Activated gamma-delta T cell treated with Interleukin-2 at 50 U/mL for 16 hours (primary cell): Measurements from ENCODE around the gene LYPD6.
"Not testable (repeated sequence)": the region's sequence is repeated elsewhere in the genome, so short reads cannot be mapped to it uniquely, and the experiment has no call there.

Source experiments
- DNase-seq: peaks from one replicate; pipeline ENCODE4 v3.0.0-alpha.2; 2020

The LYPD6 gene

DNA sequence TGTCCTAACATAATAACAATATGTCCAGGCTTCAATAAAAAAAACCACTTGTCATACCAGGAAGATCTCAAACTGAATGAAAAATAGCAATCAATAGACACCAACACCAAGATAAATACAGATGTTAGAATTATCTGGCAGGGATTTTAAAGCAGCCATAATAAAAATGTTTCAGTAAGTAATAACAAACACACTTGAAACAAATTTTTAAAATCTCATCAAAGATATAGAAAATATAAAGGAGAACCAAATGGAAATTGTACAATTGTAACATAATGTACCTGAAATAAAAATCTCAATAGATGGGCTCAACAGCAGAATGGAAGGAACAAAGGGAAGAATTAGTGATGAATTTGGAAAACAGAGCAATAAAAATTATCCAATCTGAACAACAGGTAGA lies 128.1 kb downstream of the LYPD6 start:
- DNase-seq = no peak

DNA sequence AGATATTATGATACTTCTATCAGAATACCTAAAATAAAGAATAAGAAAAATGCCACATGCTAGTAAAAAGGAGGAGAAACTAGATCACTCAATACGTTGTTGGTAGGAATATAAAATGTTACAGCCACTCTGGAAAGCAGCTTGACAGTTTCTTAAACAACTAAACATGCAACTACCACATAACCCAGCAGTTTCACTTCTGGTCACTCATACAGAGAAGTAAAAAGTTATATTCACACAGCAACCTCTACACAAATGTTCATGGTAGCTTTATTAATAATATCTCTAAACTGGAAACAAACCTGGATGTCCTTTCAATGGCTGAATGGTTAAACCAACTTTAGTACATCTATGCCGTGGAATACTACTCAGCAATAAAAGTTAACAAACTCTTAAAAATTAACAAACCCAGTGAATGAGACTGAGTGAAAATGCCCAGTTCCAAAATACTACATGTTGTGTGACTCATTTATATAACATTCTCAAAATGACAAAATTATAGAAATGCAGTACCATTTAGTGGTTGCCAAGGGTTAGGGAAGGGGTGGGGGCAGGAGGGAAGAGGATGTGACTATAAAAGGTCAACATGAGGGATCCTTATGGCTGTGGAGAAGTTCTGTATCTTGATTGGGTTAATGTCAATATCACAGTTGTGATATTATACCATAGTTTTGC lies 133.1 kb downstream of the LYPD6 start:
- DNase-seq = no peak

DNA sequence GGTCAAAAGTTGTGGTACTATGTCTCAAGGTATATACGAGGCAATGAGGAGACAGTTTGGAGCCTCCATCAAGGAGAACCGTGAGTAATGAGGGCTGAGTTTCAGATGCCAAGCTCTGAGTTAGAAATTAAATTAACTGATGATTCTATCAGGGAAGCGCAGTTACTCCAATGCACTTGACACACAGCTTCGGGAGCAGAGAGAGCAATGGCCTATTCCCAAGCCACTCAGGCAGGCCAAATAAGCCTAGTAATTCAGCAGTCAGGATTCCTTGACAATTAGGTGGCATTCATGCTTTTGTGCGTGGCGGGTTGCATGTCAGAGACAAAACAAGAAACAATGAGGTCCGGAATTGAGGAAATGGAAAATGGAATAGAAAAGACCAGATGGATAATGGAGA lies 134.0 kb downstream of the LYPD6 start:
- no peak for DNase-seq

DNA sequence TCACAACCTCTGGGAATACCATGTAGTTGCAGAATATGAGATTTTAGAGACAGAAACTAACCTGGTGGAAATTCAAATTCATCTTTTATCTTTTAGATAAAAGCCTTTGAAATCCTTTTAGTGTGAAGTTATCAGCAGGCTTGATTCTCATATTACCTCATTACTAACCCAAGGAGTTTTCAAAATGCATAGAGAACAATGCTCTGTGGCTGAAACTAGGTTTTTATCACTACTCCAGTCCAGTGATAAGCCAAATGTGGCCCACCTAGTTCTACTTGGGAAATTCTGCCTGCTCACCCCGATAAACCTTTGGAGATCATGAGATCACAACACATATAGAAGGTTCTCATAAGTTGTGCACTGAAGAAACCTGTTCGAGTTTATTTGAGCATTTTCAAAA lies 135.5 kb downstream of the LYPD6 start:
- no peak for DNase-seq

DNA sequence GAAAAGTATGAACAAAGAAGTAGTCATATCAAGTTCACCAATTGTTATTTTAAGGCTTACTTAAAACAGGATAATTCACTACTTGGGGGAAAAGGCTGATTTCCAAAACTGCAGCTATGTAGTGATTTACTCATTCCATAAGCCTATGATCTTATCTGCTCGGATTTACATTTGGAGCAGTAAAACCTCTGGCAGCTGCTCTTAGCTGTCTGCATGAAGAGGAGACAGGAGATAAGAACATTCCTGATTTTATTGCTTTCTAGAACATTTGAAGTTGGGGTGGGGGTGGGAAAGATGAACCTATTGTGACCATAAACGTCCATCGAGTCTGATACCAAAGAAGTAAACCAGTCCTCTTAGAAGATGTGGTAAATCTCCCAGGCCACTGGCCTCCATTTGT lies 136.2 kb downstream of the LYPD6 start:
- no peak for DNase-seq

DNA sequence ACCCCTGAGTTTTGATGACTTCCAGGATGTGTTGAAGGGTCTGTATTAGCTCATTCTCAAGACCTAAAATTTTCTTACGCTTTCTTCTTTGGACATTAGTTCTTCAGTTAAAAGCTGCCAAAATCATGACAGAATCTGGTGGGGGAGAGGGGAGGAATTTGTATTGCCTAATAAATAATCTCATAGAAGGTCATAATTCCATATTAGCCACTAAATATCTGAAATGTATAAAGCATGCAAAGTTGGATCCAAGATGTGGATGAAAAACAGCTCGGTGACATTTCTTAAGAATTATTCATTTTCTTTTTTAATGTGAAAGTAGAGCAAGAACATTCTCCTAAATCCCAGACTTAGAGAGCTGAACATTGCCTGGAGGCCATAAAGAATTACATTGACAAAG lies 137.0 kb downstream of the LYPD6 start:
- no peak for DNase-seq

DNA sequence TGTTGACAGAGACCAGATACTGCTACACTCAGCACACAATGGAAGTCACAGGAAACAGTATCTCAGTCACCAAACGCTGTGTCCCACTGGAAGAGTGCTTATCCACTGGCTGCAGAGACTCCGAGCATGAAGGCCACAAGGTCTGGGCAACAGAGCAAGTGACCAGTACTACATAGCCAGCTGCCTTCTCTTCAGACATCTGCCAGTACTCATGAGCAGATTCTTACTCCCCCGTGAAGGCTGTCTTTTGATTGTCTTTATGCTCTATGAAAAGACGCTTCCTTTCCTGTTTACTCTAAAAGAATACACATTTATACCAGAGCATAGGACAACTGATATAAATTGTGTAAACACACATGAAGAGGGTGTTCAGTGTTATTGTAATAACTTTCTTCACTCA lies 138.2 kb downstream of the LYPD6 start:
- no peak for DNase-seq

DNA sequence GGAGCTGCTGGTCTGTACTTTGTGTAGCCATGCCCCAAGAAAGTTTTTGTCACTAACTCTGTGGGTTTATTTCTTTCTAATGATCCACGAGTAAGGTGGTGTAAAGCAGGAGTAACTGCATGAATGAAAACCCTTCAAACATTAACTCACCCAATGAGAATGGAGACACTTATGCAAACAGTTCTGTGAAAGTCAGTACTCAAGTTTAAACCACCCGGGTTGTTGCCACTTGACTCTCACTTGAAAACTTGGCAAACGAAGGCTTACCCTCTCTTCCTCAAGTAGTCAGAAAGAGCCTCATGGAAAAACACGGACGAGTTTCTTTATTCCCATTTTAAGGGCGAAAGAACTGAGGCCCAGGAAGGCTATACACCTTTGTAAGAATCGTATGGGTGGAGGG lies 139.7 kb downstream of the LYPD6 start:
- no peak for DNase-seq

DNA sequence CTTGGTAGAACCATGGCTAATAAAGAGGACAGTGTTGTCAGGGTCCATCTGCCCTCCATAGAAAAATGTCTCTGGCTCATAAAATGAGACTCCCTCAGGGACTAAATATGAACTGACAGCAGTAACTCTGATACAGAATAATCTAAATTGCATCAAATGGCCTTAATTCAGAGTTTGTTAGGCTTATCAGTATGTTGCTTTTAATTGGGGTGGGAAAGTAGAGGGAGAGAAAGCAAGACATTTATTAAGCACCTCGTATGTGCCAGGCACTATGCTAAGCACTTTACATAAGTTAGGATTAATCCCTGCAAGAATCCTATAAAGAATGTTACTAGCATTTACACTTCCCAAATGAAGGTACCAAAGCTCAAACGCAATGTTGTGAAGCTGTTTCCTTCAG lies 142.0 kb downstream of the LYPD6 start:
- no peak for DNase-seq

DNA sequence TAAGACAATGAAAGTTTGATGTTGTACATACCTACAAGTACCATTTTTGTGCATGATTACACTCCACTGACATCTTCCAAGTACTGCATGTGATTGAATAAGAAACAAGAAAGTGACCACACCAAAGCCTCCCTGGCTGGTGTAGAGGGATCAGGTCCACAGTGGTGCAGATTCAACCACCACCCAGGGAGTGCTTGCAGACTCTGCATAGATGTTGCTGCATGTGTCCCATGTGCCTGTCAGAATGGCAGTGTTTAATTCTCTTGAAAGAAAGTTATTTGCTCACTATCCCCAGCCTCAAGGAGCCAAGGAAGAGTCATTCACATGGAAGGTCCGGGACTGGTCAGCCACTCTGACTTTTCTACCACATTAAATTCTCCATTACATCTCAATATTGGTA lies 142.7 kb downstream of the LYPD6 start:
- DNase-seq = no peak

DNA sequence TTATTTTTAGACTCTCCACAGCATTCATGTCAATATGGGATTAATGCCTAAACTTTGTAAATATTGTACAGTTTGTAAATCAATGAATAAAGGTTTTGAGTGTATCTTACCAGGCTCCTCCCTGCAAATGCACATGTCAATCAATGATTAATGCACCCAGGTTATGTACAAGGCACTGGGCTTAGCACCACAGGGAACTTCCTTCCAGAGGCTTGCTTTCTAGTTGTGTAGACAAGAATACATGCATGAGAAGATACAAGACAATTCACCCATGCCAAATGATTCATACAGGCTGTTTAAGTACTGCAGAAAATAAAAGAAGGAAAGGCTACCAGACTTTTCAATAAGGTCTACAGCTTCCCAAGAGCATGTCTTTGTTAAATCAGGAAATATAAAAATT lies 143.1 kb downstream of the LYPD6 start:
- DNase-seq = no peak

DNA sequence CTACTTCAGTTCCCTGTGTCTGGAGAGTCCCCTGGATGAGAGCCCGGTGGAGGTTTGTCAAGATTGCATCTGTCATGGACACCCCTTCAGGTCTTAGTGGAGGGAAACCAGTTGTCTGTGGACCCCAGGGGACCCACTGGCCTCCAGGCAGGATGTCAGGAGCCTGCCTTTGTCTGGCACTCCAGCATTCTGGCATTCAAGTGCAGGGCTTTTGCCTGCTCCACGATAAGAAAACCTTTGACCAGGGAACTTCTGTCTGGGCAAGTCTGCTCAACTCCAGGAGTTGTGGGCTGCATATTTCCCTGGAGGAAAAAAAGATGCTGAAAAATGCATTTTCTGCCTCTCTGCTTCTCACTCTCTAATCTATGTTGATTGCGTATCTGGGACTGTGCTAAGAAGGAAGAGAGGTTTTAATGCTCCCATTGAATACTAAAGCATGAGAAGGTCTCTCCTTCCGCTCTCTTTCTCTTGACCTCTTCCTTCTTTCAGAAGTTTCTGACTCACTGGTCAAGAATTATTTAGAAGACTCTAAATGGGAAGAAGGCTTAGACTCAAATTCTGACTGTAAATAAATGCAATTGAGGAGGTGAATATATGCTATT lies 152.7 kb downstream of the LYPD6 start:
- DNase-seq = no peak

DNA sequence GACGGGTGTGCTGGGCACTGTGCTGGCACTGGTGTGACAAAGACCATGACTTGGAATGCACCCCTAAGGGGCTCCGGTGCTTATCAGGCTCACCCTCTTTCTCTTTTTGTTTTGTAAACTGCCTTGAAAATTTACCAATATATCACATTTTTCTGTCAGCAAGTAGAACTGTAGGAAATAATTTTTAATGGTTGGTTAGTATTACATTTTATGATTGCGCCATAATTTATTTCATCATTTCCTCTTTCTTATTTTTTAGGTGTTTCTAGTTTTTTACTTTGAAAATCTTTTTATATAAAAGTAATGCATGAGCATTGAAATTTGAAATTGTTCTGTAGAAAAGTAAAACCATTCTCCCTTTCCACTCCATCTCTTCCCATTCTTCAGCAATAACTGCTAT lies 156.3 kb downstream of the LYPD6 start:
- no peak for DNase-seq

DNA sequence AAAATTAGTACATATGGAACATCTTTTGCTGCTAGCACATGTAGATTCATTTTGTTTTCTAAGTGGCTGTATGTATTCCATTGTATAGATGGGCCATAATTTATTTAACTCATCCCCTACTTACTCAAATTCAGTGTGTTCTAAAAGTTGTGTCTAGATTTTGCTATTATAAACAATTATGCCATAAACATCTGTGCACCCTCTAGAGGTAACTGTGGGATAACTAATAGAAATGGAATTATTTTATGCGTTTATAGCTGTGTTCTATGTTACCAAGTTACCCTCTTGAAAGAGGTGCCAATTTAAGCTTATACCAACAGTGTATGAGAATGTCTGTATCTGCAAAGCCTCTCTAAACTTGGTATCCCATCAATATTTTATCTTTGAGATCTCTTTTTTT lies 156.8 kb downstream of the LYPD6 start:
- no peak for DNase-seq

DNA sequence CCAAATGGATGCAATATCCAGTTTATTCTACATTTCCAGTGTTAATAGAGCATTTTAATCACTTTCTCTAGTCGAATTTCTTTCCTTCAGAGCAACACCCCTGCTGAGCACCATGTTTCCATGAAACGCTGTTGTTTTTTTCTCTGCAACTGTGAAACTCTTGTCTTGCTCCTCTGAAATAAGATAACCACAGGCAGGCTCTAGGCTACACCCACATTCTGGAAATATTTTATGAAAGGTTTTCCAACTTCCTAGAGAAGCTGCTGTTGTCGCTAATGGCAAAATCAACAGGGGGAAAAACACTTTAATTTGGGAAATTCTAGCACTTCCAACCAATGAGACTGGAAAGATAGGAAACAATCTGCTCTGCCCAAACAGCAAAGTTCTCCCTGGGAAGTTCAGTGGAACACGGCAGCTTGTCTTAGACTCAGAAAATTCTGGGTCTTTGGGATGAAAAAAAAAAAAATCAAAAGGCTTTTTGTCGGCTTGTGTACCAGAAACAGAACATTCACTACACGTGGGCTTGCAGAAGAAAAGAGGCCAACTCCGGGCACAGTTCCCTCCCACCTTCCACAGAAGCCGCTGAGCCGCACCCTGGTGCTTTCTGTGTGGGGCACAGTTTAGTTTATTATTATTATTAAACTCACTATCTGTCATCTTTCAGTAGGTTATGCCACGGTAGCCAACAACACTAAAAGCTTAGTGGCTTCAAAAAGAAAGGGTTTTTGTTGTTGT lies 158.5 kb downstream of the LYPD6 start:
- no peak for DNase-seq

DNA sequence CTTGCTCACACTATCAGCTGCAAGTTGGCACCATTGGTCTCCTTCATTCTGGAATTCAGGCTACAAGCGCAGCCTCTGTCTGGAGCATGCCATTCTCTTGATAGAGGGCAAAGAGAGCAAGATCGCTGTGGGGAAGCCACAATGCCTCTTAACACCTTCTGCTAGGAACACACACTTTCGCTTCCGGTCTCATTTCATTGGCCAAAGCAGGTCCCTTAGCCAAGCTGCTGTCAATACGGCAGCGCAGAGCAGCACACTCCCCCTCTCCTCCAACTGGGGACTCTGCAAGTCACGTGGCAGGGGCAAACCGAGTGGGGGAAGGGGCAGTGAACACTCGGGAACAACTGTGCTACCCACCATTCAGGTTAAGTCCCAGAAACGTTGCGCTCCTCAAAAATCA lies 159.1 kb downstream of the LYPD6 start:
- no peak for DNase-seq

DNA sequence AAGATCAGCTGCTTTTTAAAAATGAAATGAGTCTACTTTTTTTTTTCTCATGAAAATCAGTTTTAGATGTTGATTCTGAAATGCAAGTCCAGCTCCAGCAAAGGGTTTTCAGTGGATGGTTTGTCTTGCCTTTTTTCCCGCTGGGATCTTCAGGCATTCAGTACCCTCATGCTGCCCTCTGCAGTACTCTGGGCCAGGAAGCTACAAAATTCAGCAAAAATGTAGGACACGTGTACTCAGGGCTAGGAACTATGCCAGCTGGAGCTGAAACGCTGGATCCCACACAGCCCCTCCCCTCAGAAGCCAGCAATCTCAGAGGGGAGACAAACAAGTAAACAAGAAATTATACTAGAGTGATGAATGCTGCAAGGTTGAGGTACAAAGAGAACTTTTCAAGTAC lies 159.9 kb downstream of the LYPD6 start:
- no peak for DNase-seq

DNA sequence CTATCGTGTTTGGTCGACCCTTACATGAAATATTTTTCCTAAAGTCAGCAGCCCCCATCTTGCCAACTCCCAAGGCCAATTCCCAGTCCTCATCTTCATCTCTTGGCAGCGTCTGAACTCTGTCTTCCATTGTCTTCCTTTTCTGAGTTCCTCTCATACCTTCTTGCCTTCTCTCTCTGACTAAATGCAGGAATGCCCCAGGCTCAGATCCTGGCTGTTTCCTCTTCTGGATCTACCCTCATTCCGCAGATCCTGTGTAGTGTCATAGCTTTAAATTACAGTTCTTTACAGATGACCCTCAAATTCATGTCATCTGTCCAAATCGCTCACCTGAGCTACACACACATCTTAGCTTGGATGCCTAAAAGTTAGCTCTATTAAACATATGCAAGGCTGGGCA lies 162.5 kb downstream of the LYPD6 start:
- DNase-seq = no peak

DNA sequence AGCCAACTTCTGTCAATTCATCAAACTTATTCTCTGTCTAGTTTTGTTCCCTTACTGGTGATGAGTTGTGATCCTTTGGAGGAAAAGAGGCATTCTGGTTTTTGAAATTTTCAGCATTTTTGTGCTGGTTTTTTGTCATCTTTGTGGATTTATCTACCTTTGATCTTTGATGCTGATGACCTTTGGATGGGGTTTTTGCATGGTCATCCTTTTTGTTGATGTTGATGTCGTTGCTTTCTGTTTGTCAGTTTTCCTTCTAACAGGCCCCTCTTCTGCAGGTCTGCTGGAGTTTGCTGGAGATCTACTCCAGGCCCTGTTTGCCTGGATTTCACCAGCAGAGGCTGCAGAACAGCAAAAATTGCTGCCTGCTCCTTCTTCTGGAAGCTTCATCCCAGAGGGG lies 168.8 kb downstream of the LYPD6 start:
- not testable (repeated sequence) for DNase-seq

DNA sequence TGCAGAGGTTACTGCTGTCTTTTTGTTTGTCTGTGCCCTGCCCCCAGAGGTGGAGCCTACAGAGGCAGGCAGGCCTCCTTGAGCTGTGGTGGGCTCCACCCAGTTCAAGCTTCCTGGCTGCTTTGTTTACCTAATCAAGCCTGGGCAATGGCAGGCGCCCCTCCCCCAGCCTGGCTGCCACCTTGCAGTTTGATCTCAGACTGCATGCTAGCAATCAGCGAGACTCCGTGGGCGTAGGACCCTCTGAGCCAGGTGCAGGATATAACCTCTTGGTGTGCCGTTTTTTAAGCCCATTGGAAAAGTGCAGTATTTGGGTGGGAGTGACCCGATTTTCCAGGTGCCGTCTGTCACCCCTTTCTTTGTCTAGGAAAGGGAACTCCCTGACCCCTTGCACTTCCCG lies 176.4 kb downstream of the LYPD6 start:
- not testable (repeated sequence) for DNase-seq

DNA sequence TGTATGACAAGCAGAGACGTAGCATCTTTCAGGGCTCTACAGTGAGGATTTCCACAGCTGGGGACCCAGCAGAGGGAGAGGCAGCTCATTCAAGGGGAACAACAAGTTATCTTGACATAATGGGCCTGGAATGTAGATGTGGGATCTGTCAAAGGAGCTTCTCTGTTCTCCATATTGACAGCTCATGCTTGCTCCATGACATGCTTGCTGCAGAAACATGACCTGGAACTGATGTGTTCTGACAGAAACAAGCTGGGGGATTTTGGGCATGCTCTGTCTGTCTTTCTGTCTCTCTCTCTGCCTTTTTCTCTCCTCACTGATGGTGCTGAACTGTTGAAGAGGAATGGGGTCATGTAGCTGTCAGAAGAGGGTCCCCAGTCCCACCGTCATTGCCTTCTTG lies 177.6 kb downstream of the LYPD6 start:
- no peak for DNase-seq

DNA sequence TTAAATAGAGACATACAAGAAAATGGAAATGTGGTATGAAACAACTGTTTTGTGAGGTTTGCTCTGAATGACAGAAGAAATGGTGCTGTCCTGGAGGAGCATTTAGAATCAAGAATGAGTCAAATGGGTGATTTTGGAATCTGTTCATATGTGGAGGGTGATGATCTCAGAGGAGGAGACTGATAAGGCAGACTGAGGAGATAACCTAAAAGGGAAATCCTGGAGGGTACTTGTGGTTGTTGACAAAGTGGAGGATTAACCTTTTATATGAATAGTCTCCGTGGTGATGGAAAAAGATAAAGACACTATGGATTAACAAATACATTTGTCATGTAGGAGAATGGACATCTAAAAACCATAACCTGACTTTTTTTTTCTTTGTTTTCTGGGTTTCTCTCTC lies 183.1 kb downstream of the LYPD6 start:
- DNase-seq = no peak
